ENCODE measurements around the gene MYT1. TPM values are rescaled to one million over a fixed set of nuclear protein-coding genes. Genes with fewer than 3 reads are reported as not detected.

Gene MYT1
- total RNA-seq, 1 donor = not detected

GRCh38 chr20:64247970-64248841 lies 84.0 kb downstream of the MYT1 start:
- Histone ChIP-seq H3K4me1 (ENCODE audit: insufficient read depth, low read length) (peaks cover 3% of the 10 kb centered on the region), H3K9me3 (ENCODE audit: low read depth, low read length) (no peaks in the 10 kb centered on the region), H3K4me3 (ENCODE audit: low read length) (no peak overlapping the region), H3K27me3 (ENCODE audit: insufficient read depth, low read length) (peaks cover 5% of the 10 kb centered on the region)

- Histone ChIP-seq H3K9me3 (ENCODE audit: low read depth, low read length) (no peaks in the 10 kb centered on the region), H3K27me3 (ENCODE audit: insufficient read depth, low read length) (peaks cover 5% of the 10 kb centered on the region), H3K4me3 (ENCODE audit: low read length) (no peak overlapping the region), H3K4me1 (ENCODE audit: insufficient read depth, low read length) (peaks cover 7% of the 10 kb centered on the region)
These were observed 85.8 kb downstream of the MYT1 start for GRCh38 chr20:64250027-64250426.

- peaks cover 5% of the 10 kb centered on the region for H3K27me3 ChIP-seq (ENCODE audit: insufficient read depth, low read length)
- no peak overlapping the region for H3K4me3 ChIP-seq (ENCODE audit: low read length)
These were observed 88.7 kb downstream of the MYT1 start for GRCh38 chr20:64253000-64253383.

GRCh38 chr20:64253443-64253842 lies 89.2 kb downstream of the MYT1 start:
- Histone ChIP-seq H3K27me3 (ENCODE audit: insufficient read depth, low read length) (peaks cover 5% of the 10 kb centered on the region), H3K4me1 (ENCODE audit: insufficient read depth, low read length) (peaks cover 30% of the 10 kb centered on the region), H3K9me3 (ENCODE audit: low read depth, low read length) (no peaks in the 10 kb centered on the region), H3K4me3 (ENCODE audit: low read length) (no peak overlapping the region)

More at GRCh38 chr20:64253000-64253383, 88.7 kb downstream of the MYT1 start:
- H3K4me1 ChIP-seq (ENCODE audit: insufficient read depth, low read length) = peaks cover 30% of the 10 kb centered on the region
- no peaks in the 10 kb centered on the region for H3K9me3 ChIP-seq (ENCODE audit: low read depth, low read length)

GRCh38 chr20:64254156-64254555 lies 89.9 kb downstream of the MYT1 start:
- H3K9me3 ChIP-seq (ENCODE audit: low read depth, low read length) = no peaks in the 10 kb centered on the region
- no peak overlapping the region for H3K4me3 ChIP-seq (ENCODE audit: low read length)
- peaks cover 30% of the 10 kb centered on the region for H3K4me1 ChIP-seq (ENCODE audit: insufficient read depth, low read length)
- H3K27me3 ChIP-seq (ENCODE audit: insufficient read depth, low read length) = peaks cover 5% of the 10 kb centered on the region

- Histone ChIP-seq H3K27me3 (ENCODE audit: insufficient read depth, low read length) (peaks cover 5% of the 10 kb centered on the region), H3K9me3 (ENCODE audit: low read depth, low read length) (no peaks in the 10 kb centered on the region), H3K4me1 (ENCODE audit: insufficient read depth, low read length) (peaks cover 30% of the 10 kb centered on the region), H3K4me3 (ENCODE audit: low read length) (peak overlapping the region; percentile 70)
These were observed 90.5 kb downstream of the MYT1 start for GRCh38 chr20:64254571-64255360.

GRCh38 chr20:64255361-64256281 lies 91.4 kb downstream of the MYT1 start, which contains the start of gene PCMTD2:
Gene PCMTD2 (plus strand): TSS chr20:64255748. CDS start chr20:64259966, 4,218 bp downstream.
- Histone ChIP-seq H3K4me1 (ENCODE audit: insufficient read depth, low read length) (peaks cover 35% of the 10 kb centered on the region), H3K4me3 (ENCODE audit: low read length) (peak within 1 kb of the TSS; percentile 70), H3K27me3 (ENCODE audit: insufficient read depth, low read length) (peaks cover under 1% of the 10 kb centered on the region), H3K9me3 (ENCODE audit: low read depth, low read length) (no peaks in the 10 kb centered on the region)

- H3K9me3 ChIP-seq (ENCODE audit: low read depth, low read length) = no peaks in the 10 kb centered on the region
- H3K4me1 ChIP-seq (ENCODE audit: insufficient read depth, low read length) = peaks cover 41% of the 10 kb centered on the region
- no peaks in the 10 kb centered on the region for H3K27me3 ChIP-seq (ENCODE audit: insufficient read depth, low read length)
- peak overlapping the region; percentile 70 for H3K4me3 ChIP-seq (ENCODE audit: low read length)
These were observed 92.2 kb downstream of the MYT1 start for GRCh38 chr20:64256282-64256935.

- Histone ChIP-seq H3K27me3 (ENCODE audit: insufficient read depth, low read length) (no peaks in the 10 kb centered on the region), H3K4me3 (ENCODE audit: low read length) (peak overlapping the region; percentile 70), H3K4me1 (ENCODE audit: insufficient read depth, low read length) (peaks cover 41% of the 10 kb centered on the region), H3K9me3 (ENCODE audit: low read depth, low read length) (no peaks in the 10 kb centered on the region)
These were observed 93.0 kb downstream of the MYT1 start for GRCh38 chr20:64257107-64257757.

- Histone ChIP-seq H3K4me3 (ENCODE audit: low read length) (no peak overlapping the region), H3K27me3 (ENCODE audit: insufficient read depth, low read length) (no peaks in the 10 kb centered on the region), H3K9me3 (ENCODE audit: low read depth, low read length) (no peaks in the 10 kb centered on the region), H3K4me1 (ENCODE audit: insufficient read depth, low read length) (peaks cover 38% of the 10 kb centered on the region)
These were observed 94.0 kb downstream of the MYT1 start for GRCh38 chr20:64258071-64258823.

- Histone ChIP-seq H3K27me3 (ENCODE audit: insufficient read depth, low read length) (no peaks in the 10 kb centered on the region), H3K4me1 (ENCODE audit: insufficient read depth, low read length) (peaks cover 32% of the 10 kb centered on the region), H3K4me3 (ENCODE audit: low read length) (no peak overlapping the region), H3K9me3 (ENCODE audit: low read depth, low read length) (no peaks in the 10 kb centered on the region)
These were observed 96.0 kb downstream of the MYT1 start for GRCh38 chr20:64260239-64260638.

GRCh38 chr20:64261138-64261537 lies 96.9 kb downstream of the MYT1 start:
- Histone ChIP-seq H3K27me3 (ENCODE audit: insufficient read depth, low read length) (no peaks in the 10 kb centered on the region), H3K9me3 (ENCODE audit: low read depth, low read length) (no peaks in the 10 kb centered on the region), H3K4me1 (ENCODE audit: insufficient read depth, low read length) (peaks cover 27% of the 10 kb centered on the region), H3K4me3 (ENCODE audit: low read length) (no peak overlapping the region)

GRCh38 chr20:64264091-64264490 lies 99.8 kb downstream of the MYT1 start:
- H3K4me1 ChIP-seq (ENCODE audit: insufficient read depth, low read length) = peaks cover 11% of the 10 kb centered on the region
- no peak overlapping the region for H3K4me3 ChIP-seq (ENCODE audit: low read length)

More at GRCh38 chr20:64264091-64264490, 99.8 kb downstream of the MYT1 start:
- H3K9me3 ChIP-seq (ENCODE audit: low read depth, low read length) = no peaks in the 10 kb centered on the region
- no peaks in the 10 kb centered on the region for H3K27me3 ChIP-seq (ENCODE audit: insufficient read depth, low read length)

Data from mononuclear cell (primary cell).